ENCODE measurements around the gene RABL6. TPM values are rescaled to one million over a fixed set of nuclear protein-coding genes. Genes with fewer than 3 reads are reported as not detected.
"Not testable (repeated sequence)": the region's sequence is repeated elsewhere in the genome, so short reads cannot be mapped to it uniquely, and the experiment has no call there.

Gene RABL6
- total RNA-seq, 3 donors from 2014 or later: 92.1 to 142 (median 112) TPM

DNA sequence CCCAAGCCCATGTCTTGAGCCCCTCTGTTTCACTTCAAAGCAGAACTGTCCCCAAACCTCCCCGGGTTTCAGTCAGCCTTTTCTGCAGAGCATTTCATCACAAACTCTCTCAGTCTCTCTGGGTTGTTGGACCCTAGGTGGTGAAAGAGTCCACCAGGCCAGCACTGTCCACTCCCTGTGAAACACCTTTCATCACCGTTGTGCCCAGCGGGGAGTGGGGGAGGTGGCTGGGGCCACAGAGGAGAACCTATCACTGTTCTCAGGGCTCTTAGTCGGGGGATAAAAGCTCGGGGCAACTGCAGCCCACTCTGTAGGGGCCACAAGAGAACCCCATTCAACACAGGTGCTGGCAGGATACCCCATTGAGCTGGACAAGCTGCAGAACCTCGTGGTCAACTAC is 5.4 kb upstream of the RABL6 start:
- H3K4me3 ChIP-seq: no peak overlapping the region
- H3K9me3 ChIP-seq: no peaks in the 10 kb centered on the region
- no peaks in the 10 kb centered on the region for H3K36me3 ChIP-seq (ENCODE audit: low read depth)
- intact Hi-C loops (cut with DNase I, micrococcal nuclease): no loop called here
- TF ChIP-seq, protein P1, sequence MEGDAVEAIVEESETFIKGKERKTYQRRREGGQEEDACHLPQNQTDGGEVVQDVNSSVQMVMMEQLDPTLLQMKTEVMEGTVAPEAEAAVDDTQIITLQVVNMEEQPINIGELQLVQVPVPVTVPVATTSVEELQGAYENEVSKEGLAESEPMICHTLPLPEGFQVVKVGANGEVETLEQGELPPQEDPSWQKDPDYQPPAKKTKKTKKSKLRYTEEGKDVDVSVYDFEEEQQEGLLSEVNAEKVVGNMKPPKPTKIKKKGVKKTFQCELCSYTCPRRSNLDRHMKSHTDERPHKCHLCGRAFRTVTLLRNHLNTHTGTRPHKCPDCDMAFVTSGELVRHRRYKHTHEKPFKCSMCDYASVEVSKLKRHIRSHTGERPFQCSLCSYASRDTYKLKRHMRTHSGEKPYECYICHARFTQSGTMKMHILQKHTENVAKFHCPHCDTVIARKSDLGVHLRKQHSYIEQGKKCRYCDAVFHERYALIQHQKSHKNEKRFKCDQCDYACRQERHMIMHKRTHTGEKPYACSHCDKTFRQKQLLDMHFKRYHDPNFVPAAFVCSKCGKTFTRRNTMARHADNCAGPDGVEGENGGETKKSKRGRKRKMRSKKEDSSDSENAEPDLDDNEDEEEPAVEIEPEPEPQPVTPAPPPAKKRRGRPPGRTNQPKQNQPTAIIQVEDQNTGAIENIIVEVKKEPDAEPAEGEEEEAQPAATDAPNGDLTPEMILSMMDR (IDR thresholded peaks at IDR 0.05): no peak
- H3K4me1 ChIP-seq (ENCODE audit: low read depth): peaks cover 43% of the 10 kb centered on the region
- no peak for ATAC-seq
- DNase-seq: no peak

DNA sequence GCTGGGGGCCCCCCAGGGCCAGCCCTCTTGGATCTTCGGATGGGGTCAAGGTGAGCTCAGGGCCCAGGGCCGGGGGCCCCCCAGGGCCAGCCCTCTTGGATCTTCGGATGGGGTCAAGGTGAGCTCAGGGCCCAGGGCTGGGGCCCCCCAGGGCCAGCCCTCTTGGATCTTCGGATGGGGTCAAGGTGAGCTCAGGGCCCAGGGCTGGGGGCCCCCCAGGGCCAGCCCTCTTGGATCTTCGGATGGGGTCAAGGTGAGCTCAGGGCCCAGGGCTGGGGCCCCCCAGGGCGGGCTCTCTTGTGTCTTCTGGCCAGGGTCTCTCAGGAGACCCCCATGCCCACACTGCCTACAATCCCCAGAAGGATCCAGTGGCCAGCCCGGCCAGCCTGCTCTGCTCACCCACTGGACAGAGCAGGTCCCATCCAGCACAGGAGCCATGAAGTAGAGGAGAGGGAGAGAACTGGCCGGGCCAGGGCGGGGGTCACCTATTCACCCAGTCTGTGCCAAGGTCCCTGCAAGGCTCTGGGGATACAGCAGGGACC is 4.7 kb upstream of the RABL6 start:
- H3K9me3 ChIP-seq; H3K36me3 ChIP-seq (ENCODE audit: low read depth); ATAC-seq; H3K4me3 ChIP-seq; DNase-seq; intact Hi-C loops (cut with DNase I, micrococcal nuclease): not testable (repeated sequence)
- H3K4me1 ChIP-seq (ENCODE audit: low read depth): peaks cover 43% of the 10 kb centered on the region

DNA sequence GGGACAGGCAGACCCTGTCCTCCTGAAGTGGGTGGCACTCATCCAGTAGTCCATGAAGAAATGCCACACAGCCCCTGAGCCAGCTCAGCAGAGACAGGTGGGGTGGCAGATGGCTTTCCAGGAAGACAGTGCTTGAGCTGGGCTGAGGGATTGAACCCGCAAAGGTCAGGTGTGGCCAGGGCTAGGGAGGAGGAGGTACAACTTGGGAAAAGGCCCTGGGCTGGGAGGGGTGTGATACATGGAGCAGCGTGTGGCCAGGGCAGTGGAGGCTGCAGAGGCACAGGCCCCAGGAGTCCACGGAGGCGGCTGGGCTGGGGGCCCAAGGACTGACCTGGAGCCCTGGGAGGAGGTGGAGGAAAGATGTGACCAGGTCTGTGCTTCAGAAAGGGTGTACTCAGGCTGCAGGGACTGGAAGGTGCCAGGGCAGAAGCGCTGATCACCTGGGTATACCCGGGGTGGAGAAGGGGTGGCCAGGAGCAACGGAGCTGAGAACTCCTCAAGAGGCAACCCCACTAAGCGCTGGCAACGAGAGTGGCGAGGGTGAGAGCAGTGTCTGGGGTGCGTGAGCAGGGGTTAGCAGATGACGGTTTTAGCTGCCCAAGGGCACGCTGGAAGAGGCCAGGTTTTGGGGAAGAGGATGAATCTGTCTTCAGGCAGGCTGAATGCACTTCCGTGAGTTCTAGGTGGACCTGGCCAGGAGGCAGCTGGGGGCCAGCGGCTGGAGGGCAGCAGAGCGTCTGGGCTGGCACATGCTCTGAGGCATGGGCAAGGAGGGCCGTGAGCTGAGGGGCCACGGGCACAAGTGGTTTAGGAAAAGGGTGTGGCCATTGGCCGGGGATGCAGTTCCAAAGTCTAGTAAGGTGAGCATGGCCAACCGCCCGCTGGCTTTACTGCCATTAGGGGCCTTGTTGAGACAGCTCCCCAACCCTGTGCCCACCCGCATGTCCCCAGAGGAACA is 3.9 kb upstream of the RABL6 start:
- ATAC-seq: no peak
- Histone ChIP-seq H3K4me1 (ENCODE audit: low read depth) (peaks cover 37% of the 10 kb centered on the region), H3K9me3 (no peaks in the 10 kb centered on the region), H3K4me3 (no peak overlapping the region), H3K36me3 (ENCODE audit: low read depth) (no peaks in the 10 kb centered on the region)
- peak in 1 of 3 donors; percentile 48 for DNase-seq
- TF ChIP-seq, protein P1 (IDR thresholded peaks at IDR 0.05): no peak
- intact Hi-C loops (cut with DNase I, micrococcal nuclease): no loop called here

DNA sequence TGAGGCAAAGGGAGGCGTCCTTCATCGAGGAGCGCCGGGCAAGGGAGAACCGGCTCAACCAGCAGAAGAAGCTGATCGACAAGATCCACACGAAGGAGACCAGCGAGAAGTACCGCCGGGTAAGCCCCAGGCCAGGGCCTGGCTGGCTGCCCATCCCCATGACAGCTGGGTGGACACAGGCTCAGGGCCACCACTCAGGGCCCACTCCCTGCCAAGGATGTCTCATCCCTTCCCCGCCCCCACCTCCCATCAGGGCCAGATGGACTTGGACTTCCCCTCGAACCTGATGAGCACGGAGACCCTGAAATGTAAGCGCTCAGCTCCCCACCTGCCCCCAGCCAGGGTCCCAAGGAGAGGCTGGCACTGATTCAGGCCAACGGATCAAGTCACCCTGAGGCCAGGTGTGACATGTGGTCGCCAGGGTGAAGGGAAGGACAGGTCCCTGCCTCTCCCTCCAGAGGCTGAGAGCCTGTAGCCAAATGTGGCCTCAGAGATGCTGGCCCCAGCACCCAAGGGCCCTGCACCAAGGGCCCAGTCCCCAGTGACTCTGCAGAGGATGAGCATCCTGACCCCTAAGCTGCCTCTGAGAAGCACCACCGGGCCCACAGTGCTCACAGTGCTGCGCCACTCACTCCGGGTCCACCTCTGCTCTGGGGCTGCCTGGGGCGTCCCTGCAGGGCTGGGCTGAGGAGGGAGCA is 3.1 kb upstream of the RABL6 start:
- Histone ChIP-seq H3K36me3 (ENCODE audit: low read depth) (no peaks in the 10 kb centered on the region), H3K9me3 (no peaks in the 10 kb centered on the region), H3K4me1 (ENCODE audit: low read depth) (peaks cover 36% of the 10 kb centered on the region), H3K4me3 (no peak overlapping the region)
- ATAC-seq (no peak), DNase-seq (peak in 1 of 3 donors; percentile 41)
- TF ChIP-seq, protein P1 (IDR thresholded peaks at IDR 0.05): no peak
- intact Hi-C loops (cut with DNase I, micrococcal nuclease): no loop called here

DNA sequence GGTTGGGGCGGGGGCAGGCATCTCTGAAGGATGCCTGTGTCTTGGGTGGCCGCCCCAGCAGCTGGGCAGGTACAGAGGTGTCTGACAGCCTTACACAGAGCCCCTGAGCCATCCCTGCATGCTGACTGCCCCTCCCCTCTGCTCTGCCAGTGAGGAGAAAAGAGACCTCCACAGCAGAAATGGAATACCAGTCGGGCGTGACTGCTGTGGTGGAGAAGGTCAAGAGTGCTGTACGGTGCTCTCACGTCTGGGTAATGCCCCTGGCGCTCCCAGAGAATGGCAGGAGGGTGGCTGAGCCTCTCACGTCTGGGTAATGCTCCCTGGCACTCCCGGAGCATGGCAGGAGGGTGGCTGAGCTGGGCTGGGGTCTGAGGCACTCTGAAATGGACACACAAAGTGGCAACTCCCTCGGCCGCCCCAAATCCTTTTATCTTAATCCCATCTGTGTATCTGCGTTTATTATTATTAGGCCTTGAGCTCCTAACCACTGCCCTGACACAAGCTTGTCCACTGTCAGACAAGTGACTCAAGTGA is 2.5 kb upstream of the RABL6 start:
- DNase-seq (peak in 1 of 3 donors; percentile 46), ATAC-seq (no peak)
- Histone ChIP-seq H3K9me3 (no peaks in the 10 kb centered on the region), H3K4me1 (ENCODE audit: low read depth) (peaks cover 37% of the 10 kb centered on the region), H3K36me3 (ENCODE audit: low read depth) (no peaks in the 10 kb centered on the region), H3K4me3 (no peak overlapping the region)
- intact Hi-C loops (cut with DNase I, micrococcal nuclease): no loop called here
- TF ChIP-seq, protein P1 (IDR thresholded peaks at IDR 0.05): no peak
